H1 (cell line): ENCODE measurements around the gene AURKAIP1. TPM values are rescaled to one million over a fixed set of nuclear protein-coding genes. Genes with fewer than 3 reads are reported as not detected.

Source experiments
- CTCF ChIA-PET: fragments of 300-600 bp; sonication (Branson Sonifier 250); formaldehyde crosslinking; loops from one replicate; lab custom pipeline; 2021; ENCODE audit not compliant: partially characterized antibody; lab: Charles Lee
- POLR2A ChIA-PET: fragments of 300-600 bp; sonication (Branson Sonifier 250); formaldehyde crosslinking; loops from one replicate; lab custom pipeline; 2021; ENCODE audit warnings: inconsistent platforms; ENCODE audit not compliant: partially characterized antibody; lab: Charles Lee
- DNase-seq, 2 experiments: peaks; one replicate each; pipeline versions ENCODE4 v3.0.0 to v3.0.0-alpha.2; 2010 to 2022; ENCODE audit warnings: low spot score in 2 of 2, low read depth in 1 of 2, mixed read lengths in 1 of 2
- FAIRE-seq: peaks from 2 replicates; lab custom pipeline; 2011; peaks lifted over from hg19 to GRCh38; lab: Jason Lieb, UNC
- H2AFZ ChIP-seq: 2 replicates; pipeline ENCODE4 v1.8.1; 2012; ENCODE audit warnings: low read length, inconsistent platforms
- H2AK5ac ChIP-seq: 2 replicates; pipeline ENCODE4 v1.6.1; 2013; ENCODE audit warnings: low read depth, low read length
- H2BK120ac ChIP-seq: replicated peaks from 2 replicates; pipeline ENCODE3; 2013; ENCODE audit warnings: low read depth, low read length, inconsistent platforms
- H2BK12ac ChIP-seq: 2 replicates; pipeline ENCODE4 v1.6.1; 2013; ENCODE audit warnings: low read depth, low read length
- H2BK15ac ChIP-seq: 2 replicates; pipeline ENCODE4 v1.6.1; 2013; ENCODE audit warnings: low read length
- H2BK20ac ChIP-seq: 2 replicates; pipeline ENCODE4 v1.6.1; 2013; ENCODE audit warnings: low read length
- H2BK5ac ChIP-seq: 2 replicates; pipeline ENCODE4 v1.6.1; 2013; ENCODE audit warnings: low read depth, low read length
- H3K14ac ChIP-seq: 2 replicates; pipeline ENCODE4 v1.6.1; 2013; ENCODE audit warnings: inconsistent platforms; ENCODE audit not compliant: insufficient read length
- H3K18ac ChIP-seq: 2 replicates; pipeline ENCODE4 v1.6.1; 2013; ENCODE audit warnings: low read length; ENCODE audit errors: extremely low read depth
- H3K23ac ChIP-seq: 2 replicates; pipeline ENCODE4 v1.6.1; 2013; ENCODE audit warnings: inconsistent platforms; ENCODE audit not compliant: insufficient read length
- H3K23me2 ChIP-seq: 2 replicates; pipeline ENCODE4 v1.6.1; 2013; ENCODE audit warnings: low read depth, low read length
- H3K27ac ChIP-seq: 2 replicates; pipeline ENCODE4 v1.6.1; 2011; ENCODE audit warnings: low read depth, low read length, inconsistent platforms
- H3K27me3 ChIP-seq, 4 experiments: replicated peaks in 1 of 4; 1 replicate in 1 of 4; 2 replicates in 3 of 4; pipeline versions ENCODE4 v1.6.1 to v1.8.1; 2011 to 2013; ENCODE audit warnings: low read length in 3 of 4, mild to moderate bottlenecking in 3 of 4, inconsistent platforms in 2 of 4, mixed read lengths in 2 of 4, moderate library complexity in 1 of 4; ENCODE audit not compliant: control insufficient read depth in 3 of 4, insufficient read depth in 3 of 4; ENCODE audit errors: extremely low read depth in 1 of 4
- H3K36me3 ChIP-seq, 4 experiments: 2 replicates each; pipeline versions ENCODE4 v1.6.1 to v1.8.1; 2011 to 2013; ENCODE audit warnings: mild to moderate bottlenecking in 4 of 4, low read length in 3 of 4, moderate library complexity in 2 of 4, control low read depth in 1 of 4, inconsistent platforms in 1 of 4; ENCODE audit not compliant: insufficient read depth in 4 of 4, control insufficient read depth in 2 of 4
- H3K4ac ChIP-seq: replicated peaks from 2 replicates; pipeline ENCODE3; 2013; ENCODE audit warnings: low read length, low read depth, mixed read lengths, inconsistent platforms; ENCODE audit not compliant: insufficient read length
- H3K4me1 ChIP-seq, 4 experiments: replicated peaks in 1 of 4; 1 replicate in 1 of 4; 2 replicates in 3 of 4; pipeline versions ENCODE4 v1.6.1 to v1.8.1; 2011 to 2013; ENCODE audit warnings: low read length in 3 of 4, inconsistent platforms in 2 of 4, mixed read lengths in 1 of 4; ENCODE audit not compliant: insufficient read depth in 4 of 4, control insufficient read depth in 3 of 4
- H3K4me2 ChIP-seq, 2 experiments: 2 replicates each; pipeline versions ENCODE4 v1.6.1 to v1.8.1; 2011 to 2013; ENCODE audit warnings: low read depth in 2 of 2, low read length in 2 of 2, control low read depth in 1 of 2, inconsistent platforms in 1 of 2, mild to moderate bottlenecking in 1 of 2; ENCODE audit not compliant: insufficient read depth in 1 of 2
- H3K4me3 ChIP-seq, 4 experiments: fragments of 200-600, 300-600 bp in 1 of 4; sonication (generic), shearing (Covaris generic), sonication (Bioruptor Twin) in 1 of 4; 2 replicates each; pipeline versions ENCODE4 v1.5.1 to v1.8.1; 2011 to 2016; ENCODE audit warnings: low read length in 4 of 4, low read depth in 3 of 4, control low read depth in 2 of 4, inconsistent platforms in 2 of 4, mild to moderate bottlenecking in 2 of 4, mixed read lengths in 1 of 4, moderate library complexity in 1 of 4; ENCODE audit not compliant: insufficient read depth in 2 of 4; ENCODE audit errors: extremely low read depth in 1 of 4
- H3K56ac ChIP-seq: replicated peaks from 2 replicates; pipeline ENCODE3; 2013; ENCODE audit warnings: low read depth, mild to moderate bottlenecking, mixed read lengths, low read length, inconsistent platforms; ENCODE audit not compliant: insufficient read length
- H3K79me1 ChIP-seq: 2 replicates; pipeline ENCODE4 v1.6.1; 2013; ENCODE audit warnings: low read depth, low read length, control low read depth
- H3K79me2 ChIP-seq, 2 experiments: 2 replicates each; pipeline versions ENCODE4 v1.6.1 to v1.8.1; 2012 to 2013; ENCODE audit warnings: low read length in 2 of 2, mild to moderate bottlenecking in 2 of 2, inconsistent platforms in 1 of 2; ENCODE audit not compliant: insufficient read depth in 2 of 2, control insufficient read depth in 1 of 2
- H3K9ac ChIP-seq, 4 experiments: replicated peaks in 1 of 4; 1 replicate in 1 of 4; 2 replicates in 3 of 4; pipeline versions ENCODE4 v1.6.1 to v1.8.1; 2011 to 2013; ENCODE audit warnings: low read depth in 3 of 4, low read length in 3 of 4, control low read depth in 2 of 4, mild to moderate bottlenecking in 2 of 4, moderate library complexity in 2 of 4, inconsistent platforms in 1 of 4; ENCODE audit errors: extremely low read depth in 1 of 4
- H3K9me3 ChIP-seq, 2 experiments: 2 replicates each; pipeline versions ENCODE4 v1.6.1 to v1.8.1; 2012 to 2013; ENCODE audit warnings: mild to moderate bottlenecking in 2 of 2, moderate library complexity in 2 of 2, control low read depth in 1 of 2, inconsistent platforms in 1 of 2, low read depth in 1 of 2, low read length in 1 of 2, mixed read lengths in 1 of 2; ENCODE audit not compliant: insufficient read depth in 2 of 2
- H4K20me1 ChIP-seq, 2 experiments: replicated peaks in 1 of 2; 2 replicates each; pipeline versions ENCODE3 to v1.8.1; 2011 to 2013; ENCODE audit warnings: inconsistent platforms in 2 of 2, low read length in 2 of 2, mild to moderate bottlenecking in 1 of 2; ENCODE audit not compliant: insufficient read depth in 2 of 2, control insufficient read depth in 1 of 2
- H4K5ac ChIP-seq: 2 replicates; pipeline ENCODE4 v1.6.1; 2013; ENCODE audit warnings: low read length, low read depth, mixed read lengths, inconsistent platforms; ENCODE audit not compliant: insufficient read length
- H4K8ac ChIP-seq: 2 replicates; pipeline ENCODE4 v1.8.0; 2013; ENCODE audit warnings: mild to moderate bottlenecking, moderate library complexity, low read length, inconsistent platforms; ENCODE audit not compliant: insufficient read depth; ENCODE audit errors: extremely low read depth
- H4K91ac ChIP-seq: replicated peaks from 2 replicates; pipeline ENCODE3; 2013; ENCODE audit warnings: low read length, mixed read lengths, inconsistent platforms; ENCODE audit not compliant: insufficient read length
- JUN ChIP-seq: IDR thresholded peaks from 2 replicates; pipeline ENCODE4 v1.6.1; 2011; ENCODE audit warnings: low read depth, mild to moderate bottlenecking, improper control_type of control experiment, low read length
- SP1 ChIP-seq: IDR thresholded peaks from 2 replicates; pipeline ENCODE4 v1.6.1; 2011; ENCODE audit warnings: low read depth, low read length
- WGBS, 2 experiments: shearing (Covaris generic) in 1 of 2; methylation state at CpG; one replicate each; pipeline versions ENCODE4 v1.1.6 to v1.1.7; 2013 to 2015; ENCODE audit warnings: low lambda C conversion rate in 2 of 2, mixed read lengths in 2 of 2, inconsistent platforms in 1 of 2, low coverage in 1 of 2, missing lambda C conversion rate in 1 of 2; ENCODE audit not compliant: insufficient replicate concordance in 2 of 2, insufficient coverage in 1 of 2, insufficient read length in 1 of 2; ENCODE audit errors: extremely low coverage in 1 of 2, missing lambda C conversion rate in 1 of 2; 5-methylcytosine and 5-hydroxymethylcytosine counted together
- polyA plus RNA-seq, 7 experiments: library from polyadenylated mRNA; depleted of rRNA in 3 of 7; stranded (reverse) in 5 of 7; unstranded in 2 of 7; fragments of >200 nt in 5 of 7; fragments of 200-250 nt in 2 of 7; gene quantifications; 1 replicate in 5 of 7; 2 replicates in 1 of 7; 4 replicates in 1 of 7; pipeline versions ENCODE4 v1.2.1 to v1.2.3, GENCODE V29; 2011 to 2013; ENCODE audit warnings: missing spikeins in 2 of 7, mixed read lengths in 2 of 7
- total RNA-seq: library from RNA; stranded (reverse); fragmentation: NEBNext Ultra II Directional; extraction: Animal tissue kit (Norgen Biotek cat#: 25700); gene quantifications from 2 replicates; pipeline ENCODE4 v1.2.1, GENCODE V29; 2021

AURKAIP1 gene
- total and polyA plus RNA-seq, 2 of the 8 experiments (the other 6 are each of a cell fraction or from before 2014, with no cell fraction given) = 87.8 to 194 TPM

DNA sequence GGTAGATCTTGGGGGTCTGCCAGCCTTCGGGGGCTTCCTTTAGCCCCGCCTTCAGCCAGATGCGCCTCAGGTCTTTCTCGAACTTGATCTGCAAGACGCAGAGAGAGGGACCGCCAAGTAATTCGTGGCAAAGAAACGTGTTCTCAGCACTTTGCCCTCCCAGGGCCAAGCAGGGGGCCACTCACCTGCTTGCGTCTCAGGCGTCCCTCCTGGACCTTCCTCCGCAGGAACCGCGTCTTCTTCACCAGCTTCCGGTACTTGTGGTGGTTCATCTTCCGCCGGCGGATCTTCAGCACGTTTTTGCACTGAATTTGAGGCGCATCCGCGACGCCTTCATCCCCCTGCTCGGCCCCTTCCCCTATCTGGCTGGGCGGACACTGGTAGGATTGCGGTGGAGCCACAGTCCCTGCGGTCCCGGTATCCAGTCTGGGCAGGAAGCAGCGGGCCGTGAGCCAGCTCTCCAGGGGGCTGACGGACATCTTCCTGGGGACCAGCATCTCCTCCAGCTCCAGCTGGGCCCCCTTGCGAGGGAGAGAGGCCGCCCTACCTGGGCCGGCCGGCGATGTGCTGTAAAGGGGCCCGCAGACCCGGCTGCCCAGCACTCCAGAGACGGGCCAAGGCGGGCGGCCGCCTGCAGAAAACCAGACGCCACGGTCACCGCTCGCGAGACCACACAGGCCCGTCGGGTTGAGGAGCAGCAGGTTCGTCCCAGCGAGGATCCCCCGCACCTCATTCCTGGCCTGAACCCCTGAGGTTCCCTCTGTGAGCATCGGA lies 1.0 kb downstream of the AURKAIP1 start:
- Histone ChIP-seq H3K4me2 (peak overlapping the region; percentile 77 to 99), H2AFZ (no peak overlapping the region), H3K9me3 (no peaks in the 10 kb centered on the region), H3K36me3 (peaks cover 0 to 4% (median 0%) of the 10 kb centered on the region in 4 experiments; a peak in 1 of 8 replicates), H3K4ac (no peak overlapping the region), H3K18ac (peak overlapping the region; percentile 60; the same call in 1 of the 2 replicates), H2BK15ac (no peak overlapping the region), H3K27me3 (no peaks in the 10 kb centered on the region), H3K79me1 (peaks cover 3% of the 10 kb centered on the region; the same call in 1 of the 2 replicates), H2AK5ac (no peak overlapping the region), H4K5ac (no peak overlapping the region), H3K23me2 (peaks cover 7% of the 10 kb centered on the region; the same call in 1 of the 2 replicates), H3K79me2 (peaks cover 5 to 17% of the 10 kb centered on the region in 2 experiments; a peak in 3 of 4 replicates), H2BK20ac (no peak overlapping the region), H4K20me1 (peaks cover 0 to 8% of the 10 kb centered on the region in 2 experiments), H3K4me3 (peak overlapping the region; percentile 87 to 97 (median 88)), H3K56ac (no peak overlapping the region), H2BK120ac (no peak overlapping the region), H4K8ac (peak overlapping the region; percentile 96; the same call in 1 of the 2 replicates), H2BK12ac (0 out of 2 replicates have a peak overlapping the region, but pooled peaks have one; percentile 14), H3K9ac (peak overlapping the region; percentile 81 to 94 (median 84)), H3K4me1 (peaks cover 0 to 12% (median 9%) of the 10 kb centered on the region in 4 experiments; a peak in 5 of 7 replicates), H3K14ac (no peak overlapping the region), H2BK5ac (peak overlapping the region; percentile 44; the same call in 1 of the 2 replicates), H3K23ac (no peak overlapping the region), H4K91ac (no peak overlapping the region), H3K27ac (no peak overlapping the region)
- ChIA-PET POLR2A (interaction anchor here (0.7 to 33.4 kb wide), 11 partner anchors 11 to 72 kb away, joined by 3 to 719 read pairs (median 5); partner anchors contain the start of genes CCNL2, DVL1, MRPL20 and MXRA8), CTCF (interaction anchor here (0.6 to 2.7 kb wide), 12 partner anchors 12 to 281 kb away, joined by 3 to 14 read pairs (median 3); partner anchors contain the start of genes CCNL2 and MRPL20)
- TF ChIP-seq SP1 (peak; percentile 9; the same call in 1 of the 2 replicates), JUN (no peak)
- FAIRE-seq (no peak), DNase-seq (no peak)
- 64% methylated on average over 41 of the region's 52 CpGs; no CpG with 5 or more reads in 1 of the 2 experiments for WGBS, 2 experiments
